ENCODE data around the gene ADGRG3.

DNA sequence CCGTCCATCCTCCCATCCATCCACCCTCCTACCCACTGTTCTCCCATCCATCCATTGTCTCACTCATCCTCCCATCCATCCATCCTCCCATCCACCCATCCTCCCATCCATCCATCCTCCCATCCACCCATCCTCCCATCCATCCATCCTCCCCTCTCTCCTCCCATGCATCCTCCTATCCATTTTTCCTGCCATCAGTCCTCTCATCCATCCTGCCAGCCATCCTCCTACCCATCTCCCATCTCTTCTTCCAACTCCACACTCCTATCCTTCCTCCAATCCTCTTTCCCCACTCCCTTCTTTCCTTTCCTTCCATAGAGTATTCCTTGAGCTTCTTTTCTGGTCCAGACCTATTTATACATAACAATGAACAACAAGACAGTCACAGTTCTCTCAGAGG lies 38.6 kb downstream of the ADGRG3 start:
- TF ChIP-seq POLR2AphosphoS5 (IDR thresholded peaks at IDR 0.05; ENCODE audit: low read depth) (no peak), ZNF114 (CRISPR knock-in tag; IDR thresholded peaks at IDR 0.05) (no peak), EZH2phosphoT487 (IDR thresholded peaks at IDR 0.05; ENCODE audit: unreplicated experiment) (no peak), EZH2 (IDR thresholded peaks at IDR 0.05; ENCODE audit: low read depth, unreplicated experiment) (no peak), JUNB (IDR thresholded peaks at IDR 0.05; ENCODE audit: unreplicated experiment) (no peak), CREB1 (CRISPR knock-in tag; IDR thresholded peaks at IDR 0.05; ENCODE audit: low read depth) (no peak), NANOG (IDR thresholded peaks at IDR 0.05; ENCODE audit: borderline replicate concordance) (no peak)
- TF ChIP-seq, protein P1, sequence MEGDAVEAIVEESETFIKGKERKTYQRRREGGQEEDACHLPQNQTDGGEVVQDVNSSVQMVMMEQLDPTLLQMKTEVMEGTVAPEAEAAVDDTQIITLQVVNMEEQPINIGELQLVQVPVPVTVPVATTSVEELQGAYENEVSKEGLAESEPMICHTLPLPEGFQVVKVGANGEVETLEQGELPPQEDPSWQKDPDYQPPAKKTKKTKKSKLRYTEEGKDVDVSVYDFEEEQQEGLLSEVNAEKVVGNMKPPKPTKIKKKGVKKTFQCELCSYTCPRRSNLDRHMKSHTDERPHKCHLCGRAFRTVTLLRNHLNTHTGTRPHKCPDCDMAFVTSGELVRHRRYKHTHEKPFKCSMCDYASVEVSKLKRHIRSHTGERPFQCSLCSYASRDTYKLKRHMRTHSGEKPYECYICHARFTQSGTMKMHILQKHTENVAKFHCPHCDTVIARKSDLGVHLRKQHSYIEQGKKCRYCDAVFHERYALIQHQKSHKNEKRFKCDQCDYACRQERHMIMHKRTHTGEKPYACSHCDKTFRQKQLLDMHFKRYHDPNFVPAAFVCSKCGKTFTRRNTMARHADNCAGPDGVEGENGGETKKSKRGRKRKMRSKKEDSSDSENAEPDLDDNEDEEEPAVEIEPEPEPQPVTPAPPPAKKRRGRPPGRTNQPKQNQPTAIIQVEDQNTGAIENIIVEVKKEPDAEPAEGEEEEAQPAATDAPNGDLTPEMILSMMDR (conservative IDR thresholded peaks at IDR 0.05; ENCODE audit: low read depth in 2 of 2), result no peak
- TF ChIP-seq, protein P2, sequence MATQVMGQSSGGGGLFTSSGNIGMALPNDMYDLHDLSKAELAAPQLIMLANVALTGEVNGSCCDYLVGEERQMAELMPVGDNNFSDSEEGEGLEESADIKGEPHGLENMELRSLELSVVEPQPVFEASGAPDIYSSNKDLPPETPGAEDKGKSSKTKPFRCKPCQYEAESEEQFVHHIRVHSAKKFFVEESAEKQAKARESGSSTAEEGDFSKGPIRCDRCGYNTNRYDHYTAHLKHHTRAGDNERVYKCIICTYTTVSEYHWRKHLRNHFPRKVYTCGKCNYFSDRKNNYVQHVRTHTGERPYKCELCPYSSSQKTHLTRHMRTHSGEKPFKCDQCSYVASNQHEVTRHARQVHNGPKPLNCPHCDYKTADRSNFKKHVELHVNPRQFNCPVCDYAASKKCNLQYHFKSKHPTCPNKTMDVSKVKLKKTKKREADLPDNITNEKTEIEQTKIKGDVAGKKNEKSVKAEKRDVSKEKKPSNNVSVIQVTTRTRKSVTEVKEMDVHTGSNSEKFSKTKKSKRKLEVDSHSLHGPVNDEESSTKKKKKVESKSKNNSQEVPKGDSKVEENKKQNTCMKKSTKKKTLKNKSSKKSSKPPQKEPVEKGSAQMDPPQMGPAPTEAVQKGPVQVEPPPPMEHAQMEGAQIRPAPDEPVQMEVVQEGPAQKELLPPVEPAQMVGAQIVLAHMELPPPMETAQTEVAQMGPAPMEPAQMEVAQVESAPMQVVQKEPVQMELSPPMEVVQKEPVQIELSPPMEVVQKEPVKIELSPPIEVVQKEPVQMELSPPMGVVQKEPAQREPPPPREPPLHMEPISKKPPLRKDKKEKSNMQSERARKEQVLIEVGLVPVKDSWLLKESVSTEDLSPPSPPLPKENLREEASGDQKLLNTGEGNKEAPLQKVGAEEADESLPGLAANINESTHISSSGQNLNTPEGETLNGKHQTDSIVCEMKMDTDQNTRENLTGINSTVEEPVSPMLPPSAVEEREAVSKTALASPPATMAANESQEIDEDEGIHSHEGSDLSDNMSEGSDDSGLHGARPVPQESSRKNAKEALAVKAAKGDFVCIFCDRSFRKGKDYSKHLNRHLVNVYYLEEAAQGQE (IDR thresholded peaks at IDR 0.05; ENCODE audit: unreplicated experiment), result no peak
- TF ChIP-seq, protein P3, sequence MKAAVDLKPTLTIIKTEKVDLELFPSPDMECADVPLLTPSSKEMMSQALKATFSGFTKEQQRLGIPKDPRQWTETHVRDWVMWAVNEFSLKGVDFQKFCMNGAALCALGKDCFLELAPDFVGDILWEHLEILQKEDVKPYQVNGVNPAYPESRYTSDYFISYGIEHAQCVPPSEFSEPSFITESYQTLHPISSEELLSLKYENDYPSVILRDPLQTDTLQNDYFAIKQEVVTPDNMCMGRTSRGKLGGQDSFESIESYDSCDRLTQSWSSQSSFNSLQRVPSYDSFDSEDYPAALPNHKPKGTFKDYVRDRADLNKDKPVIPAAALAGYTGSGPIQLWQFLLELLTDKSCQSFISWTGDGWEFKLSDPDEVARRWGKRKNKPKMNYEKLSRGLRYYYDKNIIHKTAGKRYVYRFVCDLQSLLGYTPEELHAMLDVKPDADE (IDR thresholded peaks at IDR 0.05), result no peak

Data from GM23338 (cell line).